SU-DHL-6 (cell line): Measurements from ENCODE around the gene NKTR.

Experiments
- H2AFZ ChIP-seq: fragments of 200-600 bp; sonication (generic); 2 replicates; pipeline ENCODE4 v1.6.1; 2014; ENCODE audit warnings: low read depth, mild to moderate bottlenecking, moderate library complexity, mixed read lengths, antibody characterized with exemption, low read length; ENCODE audit not compliant: severe bottlenecking
- H3F3A ChIP-seq: fragments of 200-600 bp; shearing (Covaris generic); 2 replicates; pipeline ENCODE4 v1.6.0; 2016; ENCODE audit warnings: antibody characterized with exemption, mild to moderate bottlenecking; ENCODE audit not compliant: insufficient read depth
- H3K27ac ChIP-seq: fragments of 200-600 bp; sonication (generic); 2 replicates; pipeline ENCODE4 v1.5.1; 2016; ENCODE audit warnings: low read depth, mild to moderate bottlenecking, low read length, moderate library complexity, mixed read lengths
- H3K27me3 ChIP-seq: fragments of 200-600 bp; sonication (generic), shearing (Covaris generic); 2 replicates; pipeline ENCODE4 v1.6.0; 2014; ENCODE audit warnings: mild to moderate bottlenecking, low read length
- H3K36me3 ChIP-seq: fragments of 200-600 bp; sonication (generic); 2 replicates; pipeline ENCODE4 v1.6.1; 2014; ENCODE audit warnings: mild to moderate bottlenecking, low read length, mixed read lengths
- H3K4me2 ChIP-seq: fragments of 300-600, 200-600 bp; shearing (Covaris generic), sonication (generic); 2 replicates; pipeline ENCODE4 v1.6.0; 2014; ENCODE audit warnings: low read length, low read depth, mild to moderate bottlenecking; ENCODE audit not compliant: poor library complexity, severe bottlenecking
- H3K4me3 ChIP-seq: fragments of 200-600 bp; sonication (generic); 2 replicates; pipeline ENCODE4 v1.5.1; 2014; ENCODE audit warnings: antibody characterized with exemption, low read length, mild to moderate bottlenecking, mixed read lengths; ENCODE audit not compliant: insufficient read depth, poor library complexity, severe bottlenecking
- H3K79me2 ChIP-seq: fragments of 200-600 bp; sonication (generic); 2 replicates; pipeline ENCODE4 v1.6.1; 2014; ENCODE audit warnings: mild to moderate bottlenecking, low read length, moderate library complexity; ENCODE audit not compliant: insufficient read depth
- H3K9ac ChIP-seq: fragments of 200-600 bp; sonication (generic); 2 replicates; pipeline ENCODE4 v1.7.0; 2014; ENCODE audit warnings: mild to moderate bottlenecking, low read length
- H3K9me2 ChIP-seq: fragments of 200-600 bp; sonication (generic); replicated peaks from 2 replicates; pipeline ENCODE4 v1.6.1; 2014; ENCODE audit warnings: low read length; ENCODE audit not compliant: insufficient read depth
- H3K9me3 ChIP-seq: fragments of 200-600 bp; sonication (generic); 2 replicates; pipeline ENCODE4 v1.6.1; 2014; ENCODE audit warnings: low read length, mixed read lengths; ENCODE audit not compliant: insufficient read depth
- H4K20me1 ChIP-seq: fragments of 200-600 bp; sonication (generic); 2 replicates; pipeline ENCODE4 v1.6.1; 2014; ENCODE audit warnings: low read depth, mild to moderate bottlenecking, antibody characterized with exemption, low read length, moderate library complexity, mixed read lengths
- CTCF ChIP-seq: fragments of 200-600 bp; sonication (generic); IDR thresholded peaks from one replicate; pipeline ENCODE4 v1.5.1; 2017; ENCODE audit warnings: antibody characterized with exemption, mild to moderate bottlenecking, low read length, moderate library complexity; ENCODE audit not compliant: insufficient read depth, poor library complexity, severe bottlenecking
- EZH2phosphoT487 ChIP-seq: fragments of 200-600 bp; sonication (generic), shearing (Covaris generic); conservative IDR thresholded peaks from 2 replicates; pipeline ENCODE4 v1.6.1; 2018; ENCODE audit warnings: mild to moderate bottlenecking, antibody characterized with exemption, low read length, moderate library complexity, mixed read lengths

The NKTR gene

GRCh38 chr3:42659451-42660130 lies 59.1 kb downstream of the NKTR start:
- no peak overlapping the region for H2AFZ ChIP-seq
- H3K9ac ChIP-seq = no peak overlapping the region
- H3K36me3 ChIP-seq = no peaks in the 10 kb centered on the region
- H3K9me3 ChIP-seq = no peaks in the 10 kb centered on the region
- no peaks in the 10 kb centered on the region for H3K79me2 ChIP-seq
- TF ChIP-seq CTCF (no peak), EZH2phosphoT487 (no peak)
- H3K9me2 ChIP-seq = no peaks in the 10 kb centered on the region
- no peak overlapping the region for H3K27ac ChIP-seq
- no peak overlapping the region for H3K4me3 ChIP-seq
- no peak overlapping the region for H3K4me2 ChIP-seq
- H3F3A ChIP-seq = no peaks in the 10 kb centered on the region
- H4K20me1 ChIP-seq = no peaks in the 10 kb centered on the region
- H3K27me3 ChIP-seq = no peaks in the 10 kb centered on the region

DNA sequence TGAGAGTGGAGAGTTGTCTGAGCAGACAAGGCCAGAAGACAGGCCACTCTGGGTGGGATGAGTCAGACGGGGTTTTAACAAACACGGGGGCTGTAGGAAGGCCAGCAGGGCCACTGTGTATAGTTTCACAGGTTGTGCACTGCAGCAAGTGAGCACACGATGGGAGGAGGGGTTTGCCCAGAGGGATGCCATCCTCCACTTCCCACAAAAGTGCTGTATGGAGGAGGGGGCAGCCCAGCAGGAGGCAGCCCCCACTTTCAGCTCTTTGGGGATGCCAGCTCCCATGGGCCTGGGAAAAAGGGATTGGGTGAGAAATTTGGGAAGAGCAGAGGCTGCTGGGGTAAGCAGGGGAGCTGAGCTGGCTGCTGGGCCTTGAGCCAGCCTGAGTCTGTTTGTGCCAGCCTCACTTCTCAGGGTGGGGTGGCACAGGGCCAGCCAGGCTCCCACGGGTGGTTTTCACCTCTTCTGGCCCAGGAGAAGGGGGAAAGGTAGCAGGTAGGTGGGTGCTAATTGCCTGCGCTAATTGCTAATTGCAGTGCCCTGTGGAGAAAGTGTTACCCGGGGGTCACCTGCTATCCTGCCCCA lies 59.7 kb downstream of the NKTR start:
- Histone ChIP-seq H3F3A (no peaks in the 10 kb centered on the region), H3K27ac (no peak overlapping the region), H3K9me3 (no peaks in the 10 kb centered on the region), H3K9me2 (no peaks in the 10 kb centered on the region), H3K4me2 (no peak overlapping the region), H3K9ac (no peak overlapping the region), H3K79me2 (no peaks in the 10 kb centered on the region), H3K36me3 (no peaks in the 10 kb centered on the region), H2AFZ (no peak overlapping the region), H3K27me3 (no peaks in the 10 kb centered on the region), H4K20me1 (no peaks in the 10 kb centered on the region), H3K4me3 (no peak overlapping the region)
- TF ChIP-seq CTCF = no peak
- no peak for TF ChIP-seq EZH2phosphoT487

DNA sequence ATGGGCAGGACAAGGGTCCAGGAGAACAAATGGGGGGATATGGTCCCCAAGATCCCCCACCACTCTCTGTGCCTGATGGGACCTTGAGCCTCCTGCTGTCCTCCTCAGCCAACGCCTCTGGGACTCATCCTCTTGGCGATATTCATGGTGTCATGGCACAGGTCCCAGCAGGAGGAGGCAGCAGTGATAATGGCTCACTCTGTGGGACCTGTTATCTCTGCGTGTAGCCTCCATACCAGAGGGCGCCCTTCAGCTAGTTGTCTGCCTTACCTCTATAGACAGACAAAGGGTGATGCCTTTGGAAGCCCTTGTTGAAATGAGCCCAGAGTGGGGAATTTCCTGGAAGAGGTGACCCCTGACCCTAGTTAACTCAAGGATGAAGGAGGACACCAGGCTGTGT lies 60.4 kb downstream of the NKTR start:
- H3K4me3 ChIP-seq = no peak overlapping the region
- no peaks in the 10 kb centered on the region for H3K9me3 ChIP-seq
- H3K4me2 ChIP-seq = no peak overlapping the region
- no peaks in the 10 kb centered on the region for H3K9me2 ChIP-seq
- no peaks in the 10 kb centered on the region for H4K20me1 ChIP-seq
- H2AFZ ChIP-seq = no peak overlapping the region
- no peaks in the 10 kb centered on the region for H3K27me3 ChIP-seq
- TF ChIP-seq CTCF = peak; percentile 23
- no peak for TF ChIP-seq EZH2phosphoT487
- no peak overlapping the region for H3K9ac ChIP-seq
- no peak overlapping the region for H3K27ac ChIP-seq
- no peaks in the 10 kb centered on the region for H3F3A ChIP-seq
- H3K79me2 ChIP-seq = no peaks in the 10 kb centered on the region
- H3K36me3 ChIP-seq = no peaks in the 10 kb centered on the region
